H1 (cell line): ENCODE data around the gene CMKLR1. TPM values are rescaled to one million over a fixed set of nuclear protein-coding genes. Genes with fewer than 3 reads are reported as not detected.

Experiments used
- ATF2 ChIP-seq: IDR thresholded peaks from 2 replicates; pipeline ENCODE4 v1.6.1; 2012; ENCODE audit warnings: low read length, inconsistent platforms
- CHD1 ChIP-seq: IDR thresholded peaks from 2 replicates; pipeline ENCODE4 v1.6.1; 2012; ENCODE audit warnings: low read depth, low read length, improper control_type of control experiment
- GTF2F1 ChIP-seq: IDR thresholded peaks from 2 replicates; pipeline ENCODE4 v1.6.1; 2012; ENCODE audit warnings: low read depth, low read length, improper control_type of control experiment, borderline replicate concordance
- RXRA ChIP-seq: IDR thresholded peaks from 2 replicates; pipeline ENCODE4 v1.6.1; 2011; ENCODE audit warnings: low read depth, mild to moderate bottlenecking, low read length, moderate library complexity; ENCODE audit not compliant: insufficient read depth
- polyA plus RNA-seq, 7 experiments: library from polyadenylated mRNA; depleted of rRNA in 3 of 7; stranded (reverse) in 5 of 7; unstranded in 2 of 7; fragments of >200 nt in 5 of 7; fragments of 200-250 nt in 2 of 7; gene quantifications; 1 replicate in 5 of 7; 2 replicates in 1 of 7; 4 replicates in 1 of 7; pipeline versions ENCODE4 v1.2.1 to v1.2.3, GENCODE V29; 2011 to 2013; ENCODE audit warnings: missing spikeins in 2 of 7, mixed read lengths in 2 of 7
- total RNA-seq: library from RNA; stranded (reverse); fragmentation: NEBNext Ultra II Directional; extraction: Animal tissue kit (Norgen Biotek cat#: 25700); gene quantifications from 2 replicates; pipeline ENCODE4 v1.2.1, GENCODE V29; 2021

CMKLR1 gene
- total and polyA plus RNA-seq, 2 of the 8 experiments (the other 6 are each of a cell fraction or from before 2014, with no cell fraction given): 2.1 to 2.8 TPM

DNA sequence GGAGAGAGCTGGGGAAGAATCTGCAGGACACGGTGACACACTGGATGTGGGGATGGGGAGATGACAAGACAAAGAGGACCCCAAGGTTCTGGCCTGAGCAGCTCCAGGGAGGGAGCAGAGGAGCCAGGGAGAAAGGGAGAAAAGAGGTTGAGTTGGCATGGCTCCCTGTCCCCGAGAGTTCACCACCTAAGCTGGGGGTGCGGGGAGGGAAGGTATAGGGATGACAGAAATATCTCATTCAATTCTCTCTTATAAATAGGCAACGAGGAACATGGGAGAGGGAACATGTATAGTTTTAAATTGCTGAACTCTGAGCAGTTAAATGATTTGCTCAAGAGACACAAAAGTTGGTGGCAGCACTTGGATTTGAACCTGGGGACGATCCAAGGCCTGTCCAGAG, 85.1 kb downstream of the CMKLR1 start (continued):
- TF ChIP-seq CHD1 (no peak), RXRA (no peak), ATF2 (no peak), GTF2F1 (no peak)
